ENCODE results near the gene EHMT1. TPM values are rescaled to one million over a fixed set of nuclear protein-coding genes. Genes with fewer than 3 reads are reported as not detected.

The EHMT1 gene
- total RNA-seq, 2 experiments from 2014 or later, result 145 to 295 TPM

GRCh38 chr9:137716694-137717287, 98.0 kb downstream of the EHMT1 start:
- CTCF ChIA-PET (ENCODE audit: unreplicated experiment), result no interaction called here
- POLR2A ChIA-PET, result interaction anchor here (0.7 kb wide), 1 partner anchor 9 kb away, joined by 4 read pairs; no protein-coding TSS in a partner anchor

DNA sequence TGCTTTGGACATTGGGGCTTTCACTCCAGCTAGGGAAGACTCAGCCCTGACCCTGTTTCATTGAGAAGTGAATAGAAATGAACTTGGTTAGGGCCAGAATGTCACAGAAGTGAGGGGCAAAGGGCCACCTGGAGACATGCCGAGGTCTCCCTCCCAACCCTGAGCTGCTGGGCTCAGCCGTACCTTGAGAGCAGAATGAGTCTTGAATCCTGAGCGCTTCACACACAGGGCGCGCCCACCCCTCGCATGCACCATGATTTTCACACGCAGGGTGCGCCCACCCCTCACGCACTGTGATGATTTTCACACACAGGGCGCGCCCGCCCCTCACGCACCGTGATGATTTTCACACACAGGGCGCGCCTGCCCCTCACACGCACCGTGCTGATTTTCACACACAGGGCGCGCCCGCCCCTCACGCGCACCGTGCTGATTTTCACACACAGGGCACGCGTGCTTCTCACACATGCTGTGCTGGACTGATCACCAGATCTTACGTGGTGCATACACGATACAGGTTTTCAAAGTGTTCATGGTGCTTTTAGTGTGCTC, 99.0 kb downstream of the EHMT1 start:
- no peak overlapping the region for H3K4me2 ChIP-seq (ENCODE audit: low read length)
- peaks cover 96% of the 10 kb centered on the region for H3K36me3 ChIP-seq (ENCODE audit: insufficient read depth, low read length)
- peaks cover 27% of the 10 kb centered on the region for H3K9me3 ChIP-seq (ENCODE audit: low read length)
- ChIA-PET CTCF (ENCODE audit: unreplicated experiment) (no interaction called here), POLR2A (interaction anchor here (0.7 kb wide), 2 partner anchors 7 to 17 kb away, joined by 4 read pairs; no protein-coding TSS in a partner anchor)
- H3K9me2 ChIP-seq (ENCODE audit: insufficient read depth, low read length), result no peaks in the 10 kb centered on the region
- peaks cover 45% of the 10 kb centered on the region for H3K79me2 ChIP-seq (ENCODE audit: insufficient read depth, low read depth, low read length)
- DNase-seq (ENCODE audit: low spot score), result no peak
- BruUV-seq (replicated peaks), result no TSS peak
- H3K4me3 ChIP-seq (ENCODE audit: low read depth, low read length, poor library complexity, severe bottlenecking), result no peak overlapping the region
- no peak overlapping the region for H2AFZ ChIP-seq (ENCODE audit: low read length)
- intact Hi-C loops (cut with micrococcal nuclease; ENCODE audit: unreplicated experiment), result no loop called here
- peaks cover 4% of the 10 kb centered on the region for H3K4me1 ChIP-seq (ENCODE audit: insufficient read depth, low read length, poor library complexity, severe bottlenecking)
- TF ChIP-seq, protein P1, sequence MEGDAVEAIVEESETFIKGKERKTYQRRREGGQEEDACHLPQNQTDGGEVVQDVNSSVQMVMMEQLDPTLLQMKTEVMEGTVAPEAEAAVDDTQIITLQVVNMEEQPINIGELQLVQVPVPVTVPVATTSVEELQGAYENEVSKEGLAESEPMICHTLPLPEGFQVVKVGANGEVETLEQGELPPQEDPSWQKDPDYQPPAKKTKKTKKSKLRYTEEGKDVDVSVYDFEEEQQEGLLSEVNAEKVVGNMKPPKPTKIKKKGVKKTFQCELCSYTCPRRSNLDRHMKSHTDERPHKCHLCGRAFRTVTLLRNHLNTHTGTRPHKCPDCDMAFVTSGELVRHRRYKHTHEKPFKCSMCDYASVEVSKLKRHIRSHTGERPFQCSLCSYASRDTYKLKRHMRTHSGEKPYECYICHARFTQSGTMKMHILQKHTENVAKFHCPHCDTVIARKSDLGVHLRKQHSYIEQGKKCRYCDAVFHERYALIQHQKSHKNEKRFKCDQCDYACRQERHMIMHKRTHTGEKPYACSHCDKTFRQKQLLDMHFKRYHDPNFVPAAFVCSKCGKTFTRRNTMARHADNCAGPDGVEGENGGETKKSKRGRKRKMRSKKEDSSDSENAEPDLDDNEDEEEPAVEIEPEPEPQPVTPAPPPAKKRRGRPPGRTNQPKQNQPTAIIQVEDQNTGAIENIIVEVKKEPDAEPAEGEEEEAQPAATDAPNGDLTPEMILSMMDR (conservative IDR thresholded peaks at IDR 0.05; ENCODE audit: low read length), result no peak
- TF ChIP-seq EZH2phosphoT487 (IDR thresholded peaks at IDR 0.05; ENCODE audit: borderline replicate concordance, low read depth, low read length), result no peak
- no peak overlapping the region for H3K27ac ChIP-seq (ENCODE audit: low read depth, low read length, poor library complexity, severe bottlenecking)
- no peaks in the 10 kb centered on the region for H4K20me1 ChIP-seq (ENCODE audit: insufficient read depth, low read length)

More at GRCh38 chr9:137716694-137717287, 98.0 kb downstream of the EHMT1 start:
- TF ChIP-seq EZH2phosphoT487 (IDR thresholded peaks at IDR 0.05; ENCODE audit: borderline replicate concordance, low read depth, low read length), result no peak
- no peak for DNase-seq (ENCODE audit: low spot score)
- Histone ChIP-seq H3K4me3 (ENCODE audit: low read depth, low read length, poor library complexity, severe bottlenecking) (no peak overlapping the region), H3K9me2 (ENCODE audit: insufficient read depth, low read length) (no peaks in the 10 kb centered on the region), H3K9me3 (ENCODE audit: low read length) (peaks cover 30% of the 10 kb centered on the region), H2AFZ (ENCODE audit: low read length) (no peak overlapping the region), H4K20me1 (ENCODE audit: insufficient read depth, low read length) (no peaks in the 10 kb centered on the region), H3K4me1 (ENCODE audit: insufficient read depth, low read length, poor library complexity, severe bottlenecking) (peaks cover 14% of the 10 kb centered on the region), H3K79me2 (ENCODE audit: insufficient read depth, low read depth, low read length) (peaks cover 38% of the 10 kb centered on the region), H3K27ac (ENCODE audit: low read depth, low read length, poor library complexity, severe bottlenecking) (no peak overlapping the region), H3K36me3 (ENCODE audit: insufficient read depth, low read length) (peaks cover 98% of the 10 kb centered on the region), H3K4me2 (ENCODE audit: low read length) (no peak overlapping the region)
- intact Hi-C loops (cut with micrococcal nuclease; ENCODE audit: unreplicated experiment), result no loop called here
- BruUV-seq (replicated peaks), result no TSS peak

DNA sequence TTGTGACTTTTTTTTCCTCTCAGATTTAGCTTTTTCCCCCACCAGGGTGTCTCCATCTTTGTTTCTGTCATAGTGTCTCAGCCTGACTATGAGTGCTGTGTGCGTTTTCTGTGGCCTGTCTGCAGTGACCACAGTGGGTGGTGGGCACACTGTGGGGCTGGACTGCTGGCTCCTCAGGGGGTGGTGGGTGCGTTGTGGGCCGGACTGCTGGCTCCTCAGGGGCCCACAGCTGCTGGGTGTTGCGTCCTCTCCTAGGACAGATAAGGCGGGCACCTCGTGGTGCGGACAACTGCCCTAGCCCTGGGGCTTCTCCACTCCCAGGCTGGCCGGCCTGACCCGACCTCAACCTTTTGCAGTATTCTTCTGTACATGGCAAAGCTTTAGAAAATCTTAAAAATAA, 100.4 kb downstream of the EHMT1 start:
- POLR2A ChIA-PET, result interaction anchor here (0.7 kb wide), 1 partner anchor 39 kb away, joined by 4 read pairs; no protein-coding TSS in a partner anchor
- Histone ChIP-seq H3K9me2 (ENCODE audit: insufficient read depth, low read length) (no peaks in the 10 kb centered on the region), H3K4me1 (ENCODE audit: insufficient read depth, low read length, poor library complexity, severe bottlenecking) (peaks cover 3% of the 10 kb centered on the region), H3K27ac (ENCODE audit: low read depth, low read length, poor library complexity, severe bottlenecking) (no peak overlapping the region), H4K20me1 (ENCODE audit: insufficient read depth, low read length) (no peaks in the 10 kb centered on the region), H3K4me2 (ENCODE audit: low read length) (no peak overlapping the region), H3K4me3 (ENCODE audit: low read depth, low read length, poor library complexity, severe bottlenecking) (no peak overlapping the region), H2AFZ (ENCODE audit: low read length) (no peak overlapping the region), H3K79me2 (ENCODE audit: insufficient read depth, low read depth, low read length) (peaks cover 49% of the 10 kb centered on the region), H3K9me3 (ENCODE audit: low read length) (peaks cover 18% of the 10 kb centered on the region), H3K36me3 (ENCODE audit: insufficient read depth, low read length) (peaks cover 93% of the 10 kb centered on the region)
- intact Hi-C loops (cut with micrococcal nuclease; ENCODE audit: unreplicated experiment), result no loop called here
- BruUV-seq (replicated peaks), result no TSS peak
- CTCF ChIA-PET (ENCODE audit: unreplicated experiment), result no interaction called here
- TF ChIP-seq EZH2phosphoT487 (IDR thresholded peaks at IDR 0.05; ENCODE audit: borderline replicate concordance, low read depth, low read length), result no peak
- TF ChIP-seq, protein P1 (conservative IDR thresholded peaks at IDR 0.05; ENCODE audit: low read length), result no peak
- DNase-seq (ENCODE audit: low spot score), result no peak
